ENCODE results near the gene CTBP1. TPM values are rescaled to one million over a fixed set of nuclear protein-coding genes. Genes with fewer than 3 reads are reported as not detected.
A peak's percentile ranks its signal among the peaks of the same experiment; 100 is the strongest.

Gene CTBP1
- total RNA-seq, 1 experiment from 2014 or later = 187 TPM

DNA sequence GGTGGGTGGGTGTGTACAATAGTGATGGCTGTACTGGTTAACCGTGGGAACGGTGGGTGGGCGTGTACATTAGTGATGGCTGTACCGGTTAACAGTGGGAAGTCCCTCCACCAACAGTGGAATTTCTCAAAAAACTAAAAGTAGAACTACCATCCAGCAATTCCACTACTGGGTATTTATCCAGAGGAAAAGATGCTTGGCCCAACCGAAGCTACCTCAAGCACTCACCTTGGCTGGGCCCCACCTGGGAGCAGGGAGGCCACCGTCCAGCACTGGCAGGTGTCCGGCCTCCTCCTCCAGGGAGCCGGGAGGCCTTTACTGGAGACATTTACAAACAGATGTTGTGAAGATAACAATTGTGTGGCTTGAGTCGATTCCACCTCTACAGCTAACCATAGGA lies 34.8 kb upstream of the CTBP1 start:
- intact Hi-C loops (cut with micrococcal nuclease; ENCODE audit: unreplicated experiment) = no loop called here
- no TSS peak for BruUV-seq (replicated peaks)
- ChIA-PET CTCF (no interaction called here), POLR2A (ENCODE audit: low non-redundant PET) (no interaction called here)
- H3K36me3 ChIP-seq (ENCODE audit: insufficient read depth, low read length, poor library complexity, severe bottlenecking) = no peaks in the 10 kb centered on the region
- no peaks in the 10 kb centered on the region for H3K27me3 ChIP-seq (replicated peaks; ENCODE audit: insufficient read depth, low read depth, low read length, poor library complexity)
- no peak overlapping the region for H3K27ac ChIP-seq (ENCODE audit: low read depth, low read length, poor library complexity, severe bottlenecking)
- H3K9me3 ChIP-seq (ENCODE audit: low read depth, low read length, poor library complexity, severe bottlenecking) = no peaks in the 10 kb centered on the region
- H3K4me3 ChIP-seq (ENCODE audit: low read depth, low read length, poor library complexity, severe bottlenecking) = no peak overlapping the region
- DNase-seq (ENCODE audit: low spot score) = no peak
- no peak for TF ChIP-seq EZH2 (IDR thresholded peaks at IDR 0.05; ENCODE audit: borderline replicate concordance, low read depth, low read length, poor library complexity, severe bottlenecking)
- TF ChIP-seq, protein P1, sequence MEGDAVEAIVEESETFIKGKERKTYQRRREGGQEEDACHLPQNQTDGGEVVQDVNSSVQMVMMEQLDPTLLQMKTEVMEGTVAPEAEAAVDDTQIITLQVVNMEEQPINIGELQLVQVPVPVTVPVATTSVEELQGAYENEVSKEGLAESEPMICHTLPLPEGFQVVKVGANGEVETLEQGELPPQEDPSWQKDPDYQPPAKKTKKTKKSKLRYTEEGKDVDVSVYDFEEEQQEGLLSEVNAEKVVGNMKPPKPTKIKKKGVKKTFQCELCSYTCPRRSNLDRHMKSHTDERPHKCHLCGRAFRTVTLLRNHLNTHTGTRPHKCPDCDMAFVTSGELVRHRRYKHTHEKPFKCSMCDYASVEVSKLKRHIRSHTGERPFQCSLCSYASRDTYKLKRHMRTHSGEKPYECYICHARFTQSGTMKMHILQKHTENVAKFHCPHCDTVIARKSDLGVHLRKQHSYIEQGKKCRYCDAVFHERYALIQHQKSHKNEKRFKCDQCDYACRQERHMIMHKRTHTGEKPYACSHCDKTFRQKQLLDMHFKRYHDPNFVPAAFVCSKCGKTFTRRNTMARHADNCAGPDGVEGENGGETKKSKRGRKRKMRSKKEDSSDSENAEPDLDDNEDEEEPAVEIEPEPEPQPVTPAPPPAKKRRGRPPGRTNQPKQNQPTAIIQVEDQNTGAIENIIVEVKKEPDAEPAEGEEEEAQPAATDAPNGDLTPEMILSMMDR (conservative IDR thresholded peaks at IDR 0.05; ENCODE audit: low read depth, low read length) = no peak
- H3K4me1 ChIP-seq (ENCODE audit: insufficient read depth, low read length, poor library complexity, severe bottlenecking) = peaks cover 1% of the 10 kb centered on the region

DNA sequence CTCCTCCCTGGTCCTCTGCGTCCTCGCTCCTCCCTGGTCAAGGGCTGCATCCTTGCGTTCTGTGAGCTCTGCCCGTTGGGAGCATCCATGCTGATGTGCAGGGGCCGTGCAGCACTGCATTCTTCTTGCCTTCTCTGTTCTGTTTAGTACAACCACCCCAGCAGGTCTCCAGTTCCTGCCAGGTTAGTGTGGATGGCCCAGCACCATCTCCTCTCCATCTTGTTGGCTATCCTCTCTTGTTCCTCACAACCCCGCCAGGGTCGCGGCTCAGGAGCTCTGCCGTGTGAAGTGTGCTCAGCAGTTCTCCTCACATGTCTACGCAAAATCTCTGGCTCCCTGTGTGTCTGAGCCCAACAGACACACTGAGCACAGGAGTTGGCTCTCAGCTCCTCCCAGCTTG lies 30.3 kb upstream of the CTBP1 start:
- TF ChIP-seq, protein P1 (conservative IDR thresholded peaks at IDR 0.05; ENCODE audit: low read depth, low read length) = no peak
- TF ChIP-seq EZH2 (IDR thresholded peaks at IDR 0.05; ENCODE audit: borderline replicate concordance, low read depth, low read length, poor library complexity, severe bottlenecking) = no peak
- Histone ChIP-seq H3K4me1 (ENCODE audit: insufficient read depth, low read length, poor library complexity, severe bottlenecking) (no peaks in the 10 kb centered on the region), H3K4me3 (ENCODE audit: low read depth, low read length, poor library complexity, severe bottlenecking) (no peak overlapping the region), H3K27me3 (replicated peaks; ENCODE audit: insufficient read depth, low read depth, low read length, poor library complexity) (no peaks in the 10 kb centered on the region), H3K36me3 (ENCODE audit: insufficient read depth, low read length, poor library complexity, severe bottlenecking) (no peaks in the 10 kb centered on the region), H3K27ac (ENCODE audit: low read depth, low read length, poor library complexity, severe bottlenecking) (no peak overlapping the region), H3K9me3 (ENCODE audit: low read depth, low read length, poor library complexity, severe bottlenecking) (no peaks in the 10 kb centered on the region)
- CTCF ChIA-PET = no interaction called here
- DNase-seq (ENCODE audit: low spot score) = no peak
- intact Hi-C loops (cut with micrococcal nuclease; ENCODE audit: unreplicated experiment) = no loop called here
- POLR2A ChIA-PET (ENCODE audit: low non-redundant PET) = no interaction called here
- no TSS peak for BruUV-seq (replicated peaks)

DNA sequence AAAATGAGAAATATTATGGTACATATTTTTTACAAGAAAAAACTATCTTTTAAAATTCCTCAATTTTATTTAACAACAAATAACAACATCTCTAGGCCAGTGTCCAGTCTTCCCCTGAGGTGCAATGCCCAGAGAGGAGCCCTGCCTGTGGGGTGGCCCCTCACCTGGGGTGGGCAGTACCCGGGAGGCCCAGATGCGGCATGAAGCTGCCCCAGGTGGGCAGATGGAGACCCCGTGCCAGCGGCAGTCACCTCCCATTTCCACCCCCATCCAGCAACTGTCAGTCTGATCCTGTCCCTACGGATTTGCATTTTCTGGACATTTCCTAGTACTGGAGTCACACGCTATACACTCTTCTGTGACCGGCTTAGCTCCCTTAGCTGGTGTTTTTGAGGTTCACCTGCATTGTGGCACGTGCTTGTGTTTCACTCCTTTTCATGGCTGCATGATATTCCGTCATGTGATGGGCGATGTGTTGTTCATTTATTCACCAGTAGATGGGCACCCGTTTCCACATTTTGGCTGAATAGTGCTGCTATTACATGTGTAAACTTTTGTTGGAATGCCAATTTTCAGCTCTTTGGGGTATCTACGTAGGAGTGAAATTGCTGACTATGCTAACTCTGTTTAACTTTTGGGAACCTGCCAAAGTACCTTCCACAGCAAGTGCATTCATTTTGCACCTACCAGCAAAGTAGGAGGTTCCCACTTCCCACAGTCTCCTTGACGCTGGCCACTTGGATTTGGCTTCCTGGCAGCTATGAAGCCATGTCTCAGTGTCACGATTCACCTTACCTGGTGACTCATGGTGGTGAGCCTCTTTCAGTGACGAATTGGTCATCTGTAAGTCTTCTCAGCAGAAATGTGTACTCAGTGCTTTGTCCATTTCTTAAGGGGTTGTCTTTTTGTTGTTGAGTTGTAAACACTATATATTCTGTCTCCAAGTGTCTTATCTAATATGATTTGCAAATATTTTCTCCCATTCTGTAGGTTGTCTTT lies 29.0 kb upstream of the CTBP1 start:
- Histone ChIP-seq H3K36me3 (ENCODE audit: insufficient read depth, low read length, poor library complexity, severe bottlenecking) (no peaks in the 10 kb centered on the region), H3K27me3 (replicated peaks; ENCODE audit: insufficient read depth, low read depth, low read length, poor library complexity) (no peaks in the 10 kb centered on the region), H3K4me3 (ENCODE audit: low read depth, low read length, poor library complexity, severe bottlenecking) (no peak overlapping the region), H3K27ac (ENCODE audit: low read depth, low read length, poor library complexity, severe bottlenecking) (no peak overlapping the region), H3K4me1 (ENCODE audit: insufficient read depth, low read length, poor library complexity, severe bottlenecking) (no peaks in the 10 kb centered on the region), H3K9me3 (ENCODE audit: low read depth, low read length, poor library complexity, severe bottlenecking) (no peaks in the 10 kb centered on the region)
- BruUV-seq (replicated peaks) = no TSS peak
- DNase-seq (ENCODE audit: low spot score) = no peak
- ChIA-PET POLR2A (ENCODE audit: low non-redundant PET) (no interaction called here), CTCF (no interaction called here)
- TF ChIP-seq EZH2 (IDR thresholded peaks at IDR 0.05; ENCODE audit: borderline replicate concordance, low read depth, low read length, poor library complexity, severe bottlenecking) = no peak
- TF ChIP-seq, protein P1 (conservative IDR thresholded peaks at IDR 0.05; ENCODE audit: low read depth, low read length) = 0 out of 2 replicates have a peak, but pooled peaks have one; percentile 10
- intact Hi-C loops (cut with micrococcal nuclease; ENCODE audit: unreplicated experiment) = no loop called here

Data from A673 (cell line).